COLO668 (cell line): Measurements from ENCODE around the gene OR5M3.

Experiments
- DNase-seq: peaks from one replicate; lab custom pipeline; 2025; ENCODE audit not compliant: unreplicated experiment; lab: John Stamatoyannopoulos, UW

OR5M3 gene

DNA sequence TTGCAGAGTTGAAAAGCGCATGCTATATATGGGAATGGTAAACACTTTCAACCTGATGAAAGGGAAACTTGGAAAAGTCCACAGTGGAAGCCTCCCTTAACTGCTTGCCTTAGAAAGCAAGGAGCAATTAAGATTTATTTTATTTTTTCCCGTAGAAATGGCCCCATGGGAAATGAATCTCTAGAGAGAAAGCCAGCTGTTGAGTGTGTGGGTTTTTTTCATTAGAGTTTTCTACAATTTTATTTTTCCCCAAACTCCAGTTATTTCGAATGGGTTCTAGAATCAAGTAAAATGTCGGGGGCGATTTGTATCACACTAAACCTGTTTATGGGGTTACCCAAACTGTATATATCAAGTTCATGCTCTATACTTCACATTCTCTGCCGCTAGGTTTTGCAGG lies at the start of gene OR5M3:
TSS of gene OR5M3 (minus strand) at position 101 of the 400 bp plus-strand sequence. CDS start 2,855 bp downstream, outside the sequence.
- no peak for DNase-seq

DNA sequence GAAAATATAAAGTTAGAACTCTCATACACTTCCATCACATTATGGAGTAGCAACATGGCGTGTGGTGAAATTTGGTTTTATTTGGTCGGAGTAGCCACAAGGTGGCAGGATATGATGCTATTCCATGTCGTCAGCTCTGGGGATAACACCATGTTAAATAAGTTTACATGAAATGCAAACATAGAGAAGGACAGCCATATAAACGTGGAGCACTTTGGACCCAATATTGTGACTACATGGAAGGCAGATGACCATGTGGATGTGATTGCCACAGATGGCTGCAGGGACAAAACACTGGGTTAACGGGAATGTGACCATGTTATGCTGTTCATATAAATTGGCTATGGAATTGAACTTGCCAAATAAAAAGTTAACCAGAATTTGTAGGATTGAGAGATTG lies 48.9 kb upstream of the OR5M3 start:
- DNase-seq: no peak

DNA sequence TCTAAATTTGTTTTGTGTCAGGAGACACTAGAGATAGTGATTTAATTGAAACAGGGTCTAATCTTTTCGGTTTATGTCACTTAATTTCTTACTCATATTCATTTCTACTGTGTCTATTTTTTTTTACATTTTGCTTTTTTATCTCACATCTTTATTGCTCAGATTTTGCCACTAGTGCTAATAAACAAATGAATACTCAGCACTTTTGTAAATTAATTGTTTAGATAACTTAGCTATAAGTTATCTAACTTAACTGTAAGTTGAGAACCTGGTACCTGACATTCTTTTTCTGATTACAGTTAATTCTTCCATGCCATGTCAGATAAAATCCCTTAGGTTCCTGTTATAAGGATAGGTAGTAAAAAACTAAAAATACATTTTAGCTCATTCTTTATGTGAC lies 40.1 kb upstream of the OR5M3 start:
- no peak for DNase-seq

DNA sequence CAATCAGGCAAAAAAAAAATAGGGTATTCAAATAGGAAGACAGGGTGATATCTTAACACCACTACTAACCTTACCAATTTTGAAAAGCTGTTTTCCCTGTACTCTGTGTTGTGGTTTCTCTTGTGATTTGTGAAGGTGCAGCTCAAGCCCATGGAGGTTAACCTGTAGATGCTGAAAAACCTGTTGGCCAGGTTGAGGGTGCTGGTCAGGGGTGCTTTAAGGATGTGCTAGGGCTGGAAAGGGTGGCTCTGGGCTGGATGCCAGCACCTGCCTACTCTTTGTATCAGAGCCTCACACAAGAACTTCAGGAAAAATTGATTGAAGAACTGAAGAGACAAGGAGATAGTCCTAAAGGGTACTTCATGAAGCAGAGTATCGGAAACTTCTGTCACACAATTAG lies 36.3 kb upstream of the OR5M3 start:
- DNase-seq: no peak

DNA sequence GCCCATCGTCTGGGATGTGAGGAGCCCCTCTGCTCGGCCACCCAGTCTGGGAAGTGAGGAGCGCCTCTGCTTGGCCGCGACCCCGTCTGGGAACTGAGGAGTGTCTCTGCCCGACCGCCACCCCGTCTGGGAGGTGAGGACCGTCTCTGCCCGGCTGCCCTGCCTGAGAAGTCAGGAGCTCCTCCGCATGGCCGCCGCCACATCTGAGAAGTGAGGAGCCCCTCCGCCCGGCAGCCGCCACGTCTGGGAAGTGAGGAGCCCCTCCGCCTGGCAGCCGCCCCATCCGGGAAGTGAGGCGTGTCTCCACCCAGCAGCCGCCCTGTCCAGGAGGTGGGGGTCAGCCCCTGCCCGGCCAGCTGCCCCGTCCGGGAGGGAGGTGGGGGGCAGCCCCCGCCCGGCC lies 23.9 kb upstream of the OR5M3 start:
- no peak for DNase-seq

DNA sequence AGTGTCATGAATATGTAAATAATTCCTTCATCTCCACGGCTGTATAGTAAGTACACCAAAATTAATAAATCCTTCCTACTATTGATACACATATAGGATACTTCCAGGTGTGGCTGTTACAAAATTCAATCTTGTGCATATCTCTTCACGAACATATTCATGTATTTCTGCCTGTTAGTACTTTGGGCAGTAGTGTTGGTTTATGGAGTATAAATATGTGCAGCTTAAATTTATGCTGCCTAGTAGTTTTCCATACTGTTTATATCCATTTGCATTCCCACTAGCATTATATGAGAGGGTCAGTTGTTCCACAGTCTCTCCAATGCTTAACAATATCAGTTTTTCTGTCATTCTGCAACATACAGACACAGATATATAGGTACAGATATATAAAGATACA lies 22.0 kb upstream of the OR5M3 start:
- DNase-seq: no peak

DNA sequence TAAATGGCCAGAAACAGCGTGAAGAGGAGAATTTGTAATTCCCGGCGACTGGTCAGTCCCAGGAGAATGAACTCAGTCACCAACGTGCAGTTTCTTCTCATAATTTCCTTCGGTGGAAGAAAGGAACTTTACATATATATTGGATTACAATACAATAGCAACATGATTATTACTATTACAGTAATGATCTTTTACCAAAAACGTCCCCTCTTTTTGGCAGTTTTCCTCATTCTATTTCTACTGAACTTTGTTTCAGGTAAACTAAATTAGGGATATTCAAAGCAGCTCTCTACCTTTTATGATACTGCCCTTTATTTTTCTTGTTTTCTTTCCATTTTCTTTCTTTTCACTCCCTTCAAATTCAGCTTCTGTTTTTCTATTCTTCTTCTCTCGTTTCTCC lies 18.1 kb upstream of the OR5M3 start, which contains the start of gene OR5M8:
TSS of gene OR5M8 (minus strand) at position 101 of the 400 bp plus-strand sequence. CDS start at position 101, 0 bp downstream.
- no peak for DNase-seq

DNA sequence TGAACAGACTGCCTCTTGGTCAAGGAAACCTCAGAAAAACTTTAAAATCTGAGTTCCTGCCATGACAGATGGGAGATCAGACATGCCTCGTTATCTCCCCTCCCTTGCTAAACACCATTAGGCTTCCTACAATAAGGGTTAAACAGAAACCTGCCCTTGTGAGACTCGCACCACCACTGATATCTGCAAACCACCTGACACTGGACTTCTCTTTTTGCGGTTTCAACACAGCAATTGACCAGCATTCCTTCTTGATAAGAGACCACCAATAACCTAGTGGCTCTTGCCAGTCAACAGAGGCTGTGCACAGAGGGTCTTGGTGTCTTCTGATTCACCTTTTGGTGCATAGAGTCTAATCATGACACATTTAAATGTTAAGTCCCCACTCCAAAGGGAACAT lies 13.6 kb upstream of the OR5M3 start:
- no peak for DNase-seq

DNA sequence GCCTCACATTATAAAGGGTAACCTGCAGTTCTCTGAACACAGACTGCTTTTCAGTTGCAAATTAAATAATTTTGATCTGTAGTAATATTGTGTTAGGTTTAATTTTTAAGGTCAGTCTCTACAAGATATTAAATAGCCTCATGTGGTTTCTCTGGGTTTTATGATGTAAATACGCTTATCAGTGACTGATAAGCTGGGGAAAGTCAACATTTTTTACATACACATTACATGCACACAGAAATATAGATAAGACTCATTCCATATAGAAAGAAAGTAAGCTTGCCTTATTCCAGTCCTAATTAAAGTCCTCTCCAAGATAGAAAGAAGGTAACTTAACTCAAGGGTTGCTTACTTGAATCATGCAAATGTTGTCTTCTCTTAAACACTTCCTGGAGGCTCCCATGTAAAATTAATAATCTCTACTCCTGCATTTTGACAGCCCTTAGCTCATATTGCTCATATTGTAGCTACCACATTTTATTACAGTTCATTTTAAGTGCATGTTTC lies 1.6 kb upstream of the OR5M3 start:
- no peak for DNase-seq

DNA sequence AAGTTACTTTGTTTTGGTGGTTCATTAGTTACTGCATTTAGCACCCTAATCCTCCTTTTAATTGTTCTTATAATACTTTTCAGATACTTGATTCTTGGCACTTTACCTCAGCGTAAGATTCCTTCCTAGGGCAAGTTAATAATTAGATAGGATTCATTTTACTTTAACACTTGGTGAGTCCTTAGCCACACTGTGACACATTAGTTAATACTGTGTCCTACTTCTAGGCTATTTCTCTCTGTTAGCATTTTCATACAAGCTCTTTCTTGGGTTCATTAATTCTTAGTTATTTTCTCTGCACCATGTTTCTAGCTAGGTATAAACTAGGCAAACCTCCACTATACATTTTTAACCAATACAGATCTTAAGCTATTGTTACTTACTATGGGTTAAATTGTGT lies 16.1 kb downstream of the OR5M3 start:
- DNase-seq: no peak

DNA sequence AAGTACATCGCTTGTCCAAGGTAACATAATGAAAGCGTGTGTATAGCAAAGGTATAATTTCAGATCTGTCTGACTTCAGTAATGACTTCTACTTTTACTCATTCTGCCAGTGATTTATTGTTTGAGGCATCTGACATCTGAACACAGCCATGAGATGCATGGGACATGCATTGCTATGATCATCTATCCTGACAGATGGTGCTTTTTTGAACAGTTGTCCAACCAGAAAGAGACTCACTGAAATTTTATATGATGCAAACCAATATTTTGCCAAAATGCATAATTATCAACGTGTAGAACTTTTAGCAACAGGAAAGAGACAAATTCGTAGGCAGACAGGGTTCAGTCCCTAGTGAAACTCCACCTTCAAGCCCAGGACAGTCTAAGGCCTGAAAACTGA lies 19.6 kb downstream of the OR5M3 start:
- no peak for DNase-seq
